A204.1 (cell line): ENCODE measurements around the gene EIF1.
"Not testable (repeated sequence)": the region's sequence is repeated elsewhere in the genome, so short reads cannot be mapped to it uniquely, and the experiment has no call there.

Experiments used
- FAIRE-seq: peaks from 2 replicates; lab custom pipeline; 2012; peaks lifted over from hg19 to GRCh38; lab: Jason Lieb, UNC

Gene EIF1

DNA sequence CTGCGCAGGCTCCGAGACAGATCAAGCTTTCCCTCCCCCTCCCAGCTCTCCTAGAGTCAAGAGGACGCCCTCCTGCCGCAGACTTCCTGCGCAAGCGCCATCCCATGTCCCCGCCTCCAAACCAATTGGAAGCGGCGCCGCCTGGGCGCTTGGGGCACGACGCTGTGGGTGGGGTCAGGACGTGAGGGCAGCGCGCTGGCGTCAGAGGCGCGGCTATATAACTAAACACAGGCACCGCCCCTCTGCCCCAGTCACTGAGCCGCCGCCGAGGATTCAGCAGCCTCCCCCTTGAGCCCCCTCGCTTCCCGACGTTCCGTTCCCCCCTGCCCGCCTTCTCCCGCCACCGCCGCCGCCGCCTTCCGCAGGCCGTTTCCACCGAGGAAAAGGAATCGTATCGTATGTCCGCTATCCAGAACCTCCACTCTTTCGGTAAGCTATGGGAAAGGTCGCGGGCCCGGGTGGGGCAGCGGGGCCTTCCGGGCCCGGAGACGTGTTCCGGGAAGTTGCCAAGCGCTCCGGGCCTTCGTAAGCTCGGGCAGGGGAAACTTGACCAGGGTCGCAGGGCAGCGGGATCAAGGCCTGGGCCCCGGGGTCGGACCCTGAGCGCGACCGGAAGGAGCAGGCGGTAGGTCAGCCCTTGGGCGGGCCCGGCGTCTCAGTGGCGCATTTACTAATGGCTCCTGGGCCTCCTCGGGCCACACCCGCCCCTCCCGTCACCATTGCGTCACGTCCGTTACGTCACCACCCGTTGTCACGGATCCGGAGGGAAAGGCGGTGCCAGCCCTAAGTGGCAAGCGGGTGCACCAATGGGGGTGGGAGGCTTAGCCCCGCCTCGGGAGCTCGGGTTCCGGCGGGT lies at the start of gene EIF1:
Gene EIF1 (plus strand): TSS at position 245 of the 856 bp plus-strand sequence. CDS start 154 bp downstream, at position 399.
- peak; percentile 89 for FAIRE-seq

DNA sequence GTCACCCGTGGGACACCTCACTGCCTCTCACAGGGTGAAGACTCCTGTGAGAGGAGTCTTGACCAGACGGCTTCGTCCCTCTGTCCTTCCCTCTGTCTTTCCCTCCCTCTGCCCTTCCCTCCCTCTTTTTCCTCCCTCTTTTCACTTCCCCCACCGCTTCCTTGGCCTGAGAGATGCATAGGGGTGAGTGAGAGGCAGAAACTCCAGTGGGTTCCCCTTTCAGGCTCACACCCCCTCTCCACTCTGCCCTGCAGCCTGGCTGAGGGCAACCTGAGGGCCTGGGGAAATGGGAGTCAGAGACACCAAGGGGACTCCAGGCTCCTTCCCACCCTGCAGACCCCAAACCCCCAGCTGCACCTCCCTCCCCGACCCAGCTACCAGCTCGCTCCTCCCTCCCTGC lies 49.7 kb upstream of the EIF1 start:
- FAIRE-seq: no peak

DNA sequence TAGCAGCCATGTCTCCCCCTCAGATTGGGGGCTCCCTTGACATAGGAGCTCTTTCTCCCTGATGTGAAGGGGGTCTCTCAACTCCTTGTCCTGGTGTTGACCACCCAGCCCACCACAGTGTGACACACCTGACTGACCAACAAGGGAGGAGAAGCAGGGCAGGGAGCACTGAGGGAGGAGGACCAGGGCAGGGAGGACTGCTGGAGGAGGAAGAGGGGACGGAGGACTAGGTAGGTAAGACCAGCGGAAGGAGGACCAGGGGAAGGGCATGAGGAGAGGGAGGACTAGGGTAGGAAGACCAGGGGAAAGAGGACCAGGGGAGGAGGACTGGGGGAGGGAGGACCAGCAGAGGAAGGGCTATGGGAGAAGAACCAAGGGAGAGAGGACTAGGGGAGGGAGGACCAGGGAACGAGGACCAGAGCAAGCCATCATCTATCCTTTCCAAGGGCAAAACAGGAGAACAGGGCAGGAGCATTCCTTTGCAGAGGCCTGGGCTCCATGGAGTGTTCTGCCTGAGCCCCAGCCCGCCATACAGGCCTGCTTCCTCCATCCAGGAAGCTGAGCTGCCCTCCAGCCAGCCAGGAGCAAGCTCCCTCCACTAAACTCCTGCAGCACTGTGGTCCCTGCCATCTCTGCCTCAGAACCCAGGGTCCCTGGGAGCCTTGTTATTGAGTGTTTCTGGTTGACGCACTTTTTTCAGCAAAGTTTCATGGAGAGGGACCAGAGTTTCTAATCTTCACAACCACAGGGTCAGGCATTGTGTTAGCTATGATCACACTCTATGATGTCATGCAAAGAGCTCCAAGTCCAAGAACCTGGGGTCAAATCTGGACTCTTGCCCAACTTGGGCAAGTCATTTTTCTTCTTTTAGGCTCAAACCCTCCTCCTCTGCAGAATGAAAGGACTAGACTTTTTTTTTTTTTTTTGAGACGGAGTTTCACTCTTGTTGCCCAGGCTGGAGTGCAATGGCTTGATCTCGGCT lies 48.9 kb upstream of the EIF1 start:
- no peak for FAIRE-seq

DNA sequence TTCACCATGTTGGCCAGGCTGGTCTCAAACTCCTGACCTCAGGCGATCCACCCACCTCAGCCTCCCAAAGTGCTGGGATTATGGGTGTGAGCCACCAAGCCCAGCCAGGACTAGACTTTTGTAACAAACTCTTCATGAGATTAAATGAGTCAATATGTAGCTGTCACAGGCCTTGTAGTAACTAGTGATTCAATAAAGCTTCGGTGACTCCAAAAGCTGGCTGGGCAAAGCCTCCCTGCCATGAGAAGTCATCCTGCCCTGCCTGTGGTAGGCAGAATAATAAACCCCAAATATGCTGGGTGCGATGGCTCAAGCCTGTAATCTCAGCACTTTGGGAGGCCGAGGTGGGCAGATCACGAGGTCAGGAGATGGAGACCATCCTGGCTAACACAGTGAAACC lies 48.1 kb upstream of the EIF1 start:
- not testable (repeated sequence) for FAIRE-seq

DNA sequence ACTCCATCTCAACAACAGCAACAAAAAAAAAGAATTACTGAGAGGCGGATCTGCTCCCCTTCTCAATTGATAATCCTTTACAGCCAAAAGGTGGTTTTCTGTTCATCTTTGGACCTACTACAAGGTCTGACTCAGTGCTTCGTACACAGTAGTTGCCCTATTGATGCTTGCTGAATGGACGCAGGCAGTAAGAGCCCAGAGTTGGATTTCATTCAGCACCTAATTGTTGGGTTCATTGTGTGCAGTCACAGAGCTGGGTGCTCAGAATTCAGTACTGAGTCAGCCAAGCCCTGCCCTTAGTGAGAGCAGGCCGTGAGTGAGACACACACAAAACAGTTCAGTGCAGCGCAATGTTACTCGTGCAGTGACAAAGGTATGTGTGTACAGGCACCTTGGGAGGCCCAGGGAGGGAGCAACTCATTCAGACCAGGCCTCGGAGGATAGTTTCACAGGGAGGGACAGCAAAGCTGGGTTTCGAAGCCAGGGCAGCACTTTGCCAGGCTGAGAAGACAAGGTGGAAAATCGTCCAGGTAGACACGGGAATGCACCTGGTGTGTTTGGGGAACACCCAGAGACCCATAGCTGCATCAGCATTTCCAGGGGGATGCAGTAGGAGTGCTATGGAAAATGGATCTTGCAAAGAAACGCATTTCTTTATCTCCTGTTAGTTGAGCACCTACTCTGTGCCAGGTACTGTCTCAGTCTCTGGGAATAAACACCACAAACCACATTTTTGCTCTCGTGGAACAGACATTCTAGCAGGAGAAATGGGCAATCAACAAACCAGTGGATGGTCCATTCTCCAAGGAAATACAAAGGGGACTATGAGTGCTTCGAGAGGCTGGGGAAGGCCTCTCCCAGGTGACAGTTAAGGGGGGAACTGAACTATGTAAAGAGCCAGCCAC lies 46.2 kb upstream of the EIF1 start:
- FAIRE-seq: no peak

DNA sequence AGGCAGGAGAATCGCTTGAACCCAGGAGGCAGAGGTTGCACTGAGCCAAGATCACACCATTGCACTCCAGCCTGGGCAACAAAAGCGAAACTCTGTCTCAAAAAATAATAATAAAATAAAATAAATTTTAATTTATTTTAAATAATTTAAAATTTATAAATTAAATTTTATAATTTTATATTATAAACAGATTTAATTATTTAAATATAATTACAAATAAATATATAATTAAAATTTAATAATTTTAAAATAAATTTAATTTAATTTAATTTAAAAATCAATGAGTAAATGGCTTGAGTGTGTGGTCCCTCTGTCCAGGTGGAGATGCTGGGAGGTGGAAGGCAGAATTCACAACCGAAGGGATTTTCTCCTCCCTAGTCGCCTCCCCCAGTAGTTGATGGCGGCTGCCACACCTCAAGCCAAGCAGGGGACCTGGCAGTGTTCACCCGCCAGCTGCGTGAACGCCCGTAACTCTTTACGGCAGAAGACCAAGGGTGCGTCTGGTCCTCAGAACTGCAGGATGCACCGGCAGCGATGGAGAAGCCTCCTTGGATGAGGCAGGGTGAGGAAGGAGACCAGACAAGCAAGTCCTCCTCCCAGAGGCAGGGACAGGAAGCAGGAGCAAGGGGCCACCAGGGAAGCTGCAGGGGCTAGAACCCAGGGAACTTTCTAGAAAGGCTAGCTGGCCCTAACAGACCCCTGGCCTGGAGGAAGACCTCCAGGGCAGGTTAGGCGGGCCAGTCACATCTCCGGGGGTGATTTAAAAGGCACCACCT lies 41.5 kb upstream of the EIF1 start:
- FAIRE-seq: peak; percentile 97

DNA sequence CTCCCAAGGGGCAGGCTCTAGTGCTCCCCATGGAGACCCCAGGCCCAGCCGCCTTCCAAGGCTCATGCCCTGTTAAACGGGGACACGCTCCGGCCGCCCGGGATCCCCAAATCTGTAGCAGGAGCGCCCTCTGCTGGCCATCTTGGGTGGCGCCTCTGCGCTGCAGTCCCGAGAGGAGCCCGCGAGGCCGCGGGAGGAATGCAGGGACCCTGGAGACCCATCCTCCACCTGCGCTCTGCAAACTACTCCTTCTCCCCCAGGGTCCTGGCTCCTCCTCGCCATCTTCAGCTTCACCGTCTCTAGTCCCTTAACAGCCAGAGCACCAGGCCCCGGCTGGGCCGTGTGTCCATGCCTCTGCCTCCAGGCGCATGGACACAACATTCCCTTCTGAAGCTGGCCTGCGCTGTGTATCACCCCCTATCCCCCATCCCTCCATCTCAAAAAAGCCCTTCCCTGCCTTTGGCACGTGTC lies 40.7 kb upstream of the EIF1 start:
- FAIRE-seq: no peak

DNA sequence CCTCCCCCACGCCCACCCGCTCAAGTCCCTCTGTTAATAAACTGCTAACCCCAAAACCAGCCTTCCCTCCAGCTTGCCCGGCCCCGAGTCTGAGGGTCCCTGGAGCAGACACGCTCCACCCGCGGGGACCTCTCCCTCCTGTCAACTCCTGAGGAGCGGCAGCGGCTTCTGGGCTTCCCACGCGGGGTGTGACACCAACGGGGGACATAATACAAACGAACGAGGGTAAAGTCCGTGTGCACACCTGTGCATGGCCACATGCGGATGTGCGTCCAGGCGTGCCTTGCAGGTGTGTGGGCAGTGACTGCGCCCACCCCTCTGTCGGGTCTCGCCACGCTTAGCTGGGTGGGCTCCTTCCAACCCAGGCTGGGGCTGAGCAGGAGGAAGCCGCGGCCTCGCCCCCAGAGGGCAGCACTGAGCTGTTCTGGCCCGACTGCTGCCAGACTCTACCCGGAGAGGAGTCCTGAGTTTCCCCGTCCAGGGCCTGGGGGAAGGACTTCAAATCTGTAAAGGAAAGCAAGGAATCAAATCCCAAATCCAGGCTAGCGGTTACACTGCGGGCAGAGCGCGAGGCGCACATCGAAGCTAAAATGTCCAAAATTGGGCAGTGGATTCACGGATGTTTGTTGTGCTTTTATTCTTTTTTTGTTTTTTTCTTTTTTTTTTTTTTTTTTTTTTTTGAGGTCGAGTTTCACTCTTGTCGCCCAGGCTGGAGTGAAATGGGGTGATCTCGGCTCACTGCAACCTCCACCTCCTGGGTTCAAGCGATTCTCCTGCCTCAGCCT lies 40.1 kb upstream of the EIF1 start:
- FAIRE-seq: no peak

DNA sequence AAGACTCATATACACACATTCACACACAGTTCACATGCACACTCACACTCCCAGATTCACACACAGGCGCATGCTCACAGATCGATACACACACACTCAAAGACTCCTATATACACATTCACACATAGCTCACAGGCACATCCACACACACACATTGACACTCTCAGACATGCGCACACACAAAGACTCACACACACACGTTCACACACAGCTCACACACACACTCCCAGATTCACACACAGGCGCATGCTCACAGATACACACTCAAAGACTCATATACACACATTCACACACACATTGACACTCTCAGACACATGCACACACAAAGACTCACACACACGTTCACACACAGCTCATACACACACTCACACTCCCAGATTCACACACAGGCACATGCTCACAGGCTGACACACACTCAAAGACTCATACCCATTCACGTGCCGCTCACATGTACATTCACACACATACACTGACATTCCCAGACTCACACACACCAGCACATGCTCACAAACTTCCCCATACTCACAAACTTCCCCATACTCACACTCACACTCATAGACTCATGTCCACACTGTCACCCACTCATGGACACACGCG lies 38.7 kb upstream of the EIF1 start:
- no peak for FAIRE-seq

DNA sequence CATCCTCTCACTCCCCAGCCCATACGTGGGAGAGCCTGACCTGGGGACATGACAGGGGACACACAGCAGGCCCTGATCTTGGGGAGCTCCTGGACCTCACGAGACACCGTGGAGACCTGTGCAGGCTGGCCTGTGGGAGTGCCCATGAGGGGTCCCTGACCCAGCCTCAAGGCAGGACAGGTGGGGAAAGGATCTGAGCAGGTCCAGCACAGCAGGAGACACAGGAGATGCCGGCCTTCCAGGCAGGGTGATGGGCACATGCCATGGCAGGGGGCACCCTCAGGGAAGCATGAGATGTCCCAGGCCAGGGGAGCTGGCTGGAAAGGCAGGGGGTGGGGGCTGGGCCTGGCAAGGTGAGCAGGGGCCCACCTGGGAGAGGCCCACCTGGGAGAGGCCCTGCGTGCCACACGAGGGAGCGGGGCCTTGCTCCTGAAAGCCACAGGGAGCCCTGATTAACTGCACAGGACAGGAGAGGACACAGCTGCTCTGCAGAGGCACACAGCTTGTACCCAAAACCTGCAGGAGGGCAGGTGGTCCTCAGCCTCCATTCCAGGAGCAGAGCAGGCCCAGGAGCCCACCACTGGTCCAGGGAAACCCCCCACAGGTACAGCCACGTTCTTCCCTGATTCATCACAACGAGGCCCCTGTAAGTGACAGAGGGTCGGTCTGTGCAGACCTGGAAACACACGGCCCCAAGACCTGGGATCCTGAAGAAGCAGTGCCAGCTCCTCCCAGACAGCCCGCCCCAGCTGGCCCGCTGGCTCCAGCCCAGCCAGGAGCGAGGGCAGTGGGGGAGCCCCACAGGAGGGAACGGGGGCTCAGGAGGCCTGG lies 37.7 kb upstream of the EIF1 start:
- FAIRE-seq: no peak

DNA sequence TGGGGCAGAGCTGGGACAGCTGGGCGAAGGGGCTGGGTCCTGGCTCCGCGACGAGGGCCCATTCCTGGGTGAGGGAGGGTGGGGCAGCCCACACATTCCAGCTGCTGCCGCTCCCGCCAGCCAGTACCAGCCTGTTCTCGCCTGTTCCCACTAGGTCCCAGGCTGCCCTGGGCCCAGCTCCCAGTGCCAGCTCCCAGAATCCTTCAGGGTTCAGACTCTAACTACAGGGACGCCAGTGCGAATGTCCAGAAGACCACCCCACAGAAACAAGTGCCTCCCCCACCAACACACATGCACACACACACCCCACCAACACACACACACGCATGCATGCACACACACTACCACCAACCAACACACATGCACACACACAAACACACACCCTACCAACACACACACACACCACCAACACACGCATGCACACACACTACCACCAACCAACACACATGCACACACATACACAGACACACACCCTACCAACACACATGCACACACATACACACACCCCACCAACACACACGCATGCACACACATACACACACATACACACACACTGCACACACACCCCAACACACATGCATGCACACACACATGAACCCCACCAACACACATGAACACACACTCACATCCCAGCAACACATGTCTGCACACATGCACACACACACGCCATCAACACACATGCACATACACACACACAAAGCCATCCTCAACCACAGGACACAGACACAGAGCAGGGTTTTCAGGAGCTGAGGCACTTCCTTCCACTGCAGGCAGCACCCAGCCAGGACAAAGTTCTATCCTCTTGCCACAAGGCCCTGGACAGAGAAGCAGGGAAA lies 36.8 kb upstream of the EIF1 start:
- FAIRE-seq: no peak

DNA sequence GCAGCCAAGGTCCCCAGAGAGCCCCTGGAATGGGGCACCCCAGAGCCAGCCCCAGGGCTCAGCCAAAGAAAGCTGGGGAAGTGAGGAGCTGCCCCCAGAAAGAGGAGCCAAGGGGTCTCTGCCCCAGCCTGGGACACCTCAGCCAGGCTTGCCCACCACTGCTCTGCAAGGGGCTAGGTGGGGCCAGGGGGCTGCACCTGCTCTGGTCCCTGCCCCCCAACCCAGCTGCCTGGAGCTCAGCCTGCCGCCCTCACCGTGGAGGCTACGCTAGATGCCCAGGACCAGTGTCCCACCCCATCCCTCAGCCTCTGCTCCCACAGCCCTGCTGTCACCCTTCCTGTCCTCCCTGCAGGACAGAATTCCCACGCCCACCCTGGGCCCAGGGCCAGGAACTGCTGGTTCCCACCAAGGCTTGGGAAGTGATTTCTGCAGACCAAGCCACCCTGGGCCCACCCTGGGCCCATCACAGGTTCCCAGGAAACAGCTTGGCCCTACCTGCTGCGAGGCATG lies 36.2 kb upstream of the EIF1 start:
- FAIRE-seq: no peak

DNA sequence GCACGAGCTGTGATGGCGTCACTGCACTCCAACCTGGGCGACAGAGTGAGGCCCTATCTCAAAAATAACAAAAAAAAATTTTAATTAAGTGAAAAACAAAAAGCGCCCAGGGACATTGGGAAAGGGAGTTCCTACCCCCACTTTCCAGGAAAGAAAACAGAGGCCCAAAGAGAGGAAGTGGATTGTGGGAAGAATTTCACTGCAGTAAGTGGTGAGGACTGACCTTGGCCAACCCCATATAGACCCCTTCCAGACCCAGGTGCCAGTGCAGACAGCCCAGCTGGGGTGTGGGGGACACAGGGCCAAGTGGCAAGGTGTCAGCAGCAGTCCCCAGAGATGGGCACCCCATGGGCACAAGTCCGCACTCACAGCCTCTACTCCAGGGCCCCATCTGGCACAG lies 35.3 kb upstream of the EIF1 start:
- FAIRE-seq: no peak

DNA sequence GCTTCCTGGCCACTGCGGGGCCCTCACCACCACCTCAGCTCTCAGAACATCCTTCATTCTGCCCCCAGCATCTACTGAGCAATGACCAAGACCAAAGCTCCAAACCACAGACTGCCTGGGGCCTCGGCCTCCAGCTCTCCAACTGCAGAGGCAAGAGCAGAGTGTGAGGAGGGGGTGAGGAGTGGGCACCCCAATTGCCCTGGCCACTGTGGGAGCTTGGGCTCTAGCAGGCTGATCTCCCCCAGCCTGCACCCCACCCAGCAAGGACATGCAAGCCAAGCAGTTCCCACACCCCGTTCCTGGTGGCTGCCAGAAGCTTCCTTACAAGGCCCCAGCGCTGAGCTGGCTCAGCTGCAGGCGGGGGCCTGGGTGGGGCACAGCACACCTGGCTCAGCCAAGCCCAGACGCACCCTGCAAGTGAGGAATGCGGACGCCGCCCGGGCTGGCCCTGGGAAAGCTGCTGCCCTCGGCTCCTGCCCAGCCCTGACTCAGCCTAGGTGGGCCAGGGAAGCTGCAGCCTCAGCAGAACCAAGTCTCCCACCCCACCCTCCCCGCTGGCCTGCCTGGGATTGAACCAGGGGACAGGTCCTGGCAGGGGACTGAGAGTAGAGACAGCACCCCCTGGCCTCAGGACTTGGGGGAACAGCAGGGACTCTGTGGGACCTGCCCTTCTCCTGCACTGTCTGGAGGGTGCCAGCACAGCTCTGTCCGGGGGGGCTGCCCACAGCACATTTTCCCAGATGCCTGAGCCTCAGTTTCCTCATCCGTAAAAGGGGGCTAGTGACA lies 34.6 kb upstream of the EIF1 start:
- no peak for FAIRE-seq

DNA sequence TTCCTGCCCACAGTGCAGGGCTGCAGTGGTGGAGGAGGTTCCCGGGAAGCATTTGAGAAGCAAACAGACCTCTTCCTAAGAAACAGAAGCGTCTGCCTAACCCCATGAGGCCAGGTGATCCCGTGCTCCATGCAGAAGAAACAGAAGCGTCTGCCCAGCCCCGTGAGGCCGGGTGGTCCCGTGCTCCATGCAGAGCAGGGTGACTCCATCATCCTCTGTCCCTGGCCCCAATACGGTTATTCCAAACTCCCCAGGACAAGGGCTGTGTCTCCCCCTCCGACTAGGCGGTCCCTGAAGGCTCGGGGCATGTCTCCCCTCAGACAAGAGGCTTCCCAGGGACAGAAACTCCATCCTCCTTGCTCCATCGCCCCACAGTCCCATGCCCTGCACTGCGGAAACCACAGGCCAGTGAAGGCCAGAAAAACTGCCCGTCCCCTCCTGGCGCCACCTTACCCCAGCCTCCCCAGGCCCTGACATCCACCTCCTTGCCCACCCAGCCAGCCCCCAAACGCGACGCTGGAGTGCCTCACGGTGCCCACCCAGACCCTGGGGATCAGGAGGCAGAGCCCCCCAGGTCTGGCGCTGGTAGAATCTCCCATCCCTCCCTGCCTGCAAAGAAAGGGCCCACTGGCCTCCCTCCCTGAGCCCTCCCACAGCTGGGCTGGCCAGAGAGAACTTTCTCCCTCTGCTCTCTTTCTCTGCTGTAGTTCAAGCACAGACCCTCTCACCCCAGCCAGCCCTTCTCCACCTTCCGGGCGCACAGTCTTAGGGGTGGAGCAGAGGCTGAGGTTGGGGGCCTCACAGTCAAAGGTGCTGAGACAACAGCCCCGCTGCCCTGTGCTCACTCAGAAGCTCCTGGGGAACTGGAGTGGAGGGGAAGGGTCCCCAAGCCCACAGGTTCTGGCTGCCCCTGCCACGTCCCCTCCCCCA lies 33.7 kb upstream of the EIF1 start:
- no peak for FAIRE-seq

DNA sequence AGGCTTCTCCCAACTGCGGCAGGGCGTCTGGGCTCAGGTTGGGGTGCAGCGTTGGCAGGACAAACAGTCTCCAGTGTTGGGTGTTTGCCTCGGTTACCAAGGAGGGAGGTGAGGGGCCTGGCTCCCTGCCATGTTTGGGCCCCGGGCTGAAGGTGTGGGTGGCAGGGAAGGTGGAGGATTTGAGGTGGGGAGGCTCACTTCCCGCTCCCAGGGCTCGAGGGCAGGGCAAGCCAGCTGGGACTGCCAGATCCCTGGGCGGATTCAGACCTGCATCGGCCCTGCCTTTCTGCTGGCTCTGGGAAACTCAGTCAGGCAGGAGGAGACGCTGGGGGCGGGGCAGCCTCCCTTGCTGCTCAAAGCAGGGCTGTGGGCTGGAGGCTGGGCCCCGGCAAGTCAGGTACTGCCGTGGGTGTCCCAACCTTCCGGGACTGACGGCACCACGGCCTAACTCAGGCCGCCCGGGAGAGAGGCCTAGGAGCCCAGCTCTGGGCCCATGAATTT lies 33.0 kb upstream of the EIF1 start:
- no peak for FAIRE-seq
